KOPT-K1 (cell line): ENCODE results near the gene WDR54.
"Not testable (repeated sequence)": the region's sequence is repeated elsewhere in the genome, so short reads cannot be mapped to it uniquely, and the experiment has no call there.

ENCODE experiments used
- H3K27ac ChIP-seq: fragments of 200-600 bp; sonication (generic); 2 replicates; pipeline ENCODE4 v1.5.1; 2016; ENCODE audit warnings: antibody characterized with exemption, mild to moderate bottlenecking, low read depth, low read length; ENCODE audit not compliant: poor library complexity, severe bottlenecking
- H3K36me3 ChIP-seq: fragments of 200-600 bp; sonication (generic); 2 replicates; pipeline ENCODE4 v1.5.1; 2017; ENCODE audit warnings: antibody characterized with exemption, mild to moderate bottlenecking, low read length, moderate library complexity; ENCODE audit not compliant: insufficient read depth
- H3K9me3 ChIP-seq: fragments of 200-600 bp; sonication (generic); 2 replicates; pipeline ENCODE4 v1.5.1; 2017; ENCODE audit warnings: antibody characterized with exemption, low read length, mild to moderate bottlenecking; ENCODE audit not compliant: insufficient read depth, poor library complexity, severe bottlenecking

WDR54 gene

DNA sequence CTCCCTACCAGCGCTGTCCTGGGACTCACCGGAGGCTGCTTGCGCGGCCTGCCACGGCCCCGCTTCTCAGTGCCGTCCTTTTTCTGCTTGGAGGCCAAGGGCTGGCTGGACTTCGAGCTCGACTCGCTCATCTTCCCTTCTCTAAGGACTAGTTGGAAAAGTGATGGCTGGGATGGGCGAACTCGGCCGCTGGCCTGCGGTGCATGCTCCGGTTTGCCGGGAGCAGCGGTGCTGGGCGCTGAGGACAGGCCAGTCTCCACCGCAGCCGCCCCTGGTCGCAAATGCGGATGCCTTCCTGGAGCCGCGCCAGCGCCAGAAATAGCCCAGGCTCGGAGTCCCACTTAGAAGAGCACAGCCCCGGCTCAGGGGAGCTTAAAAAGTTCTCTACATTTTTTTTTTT is 3.2 kb upstream of the WDR54 start:
- Histone ChIP-seq H3K9me3 (no peaks in the 10 kb centered on the region), H3K27ac (no peak overlapping the region)

DNA sequence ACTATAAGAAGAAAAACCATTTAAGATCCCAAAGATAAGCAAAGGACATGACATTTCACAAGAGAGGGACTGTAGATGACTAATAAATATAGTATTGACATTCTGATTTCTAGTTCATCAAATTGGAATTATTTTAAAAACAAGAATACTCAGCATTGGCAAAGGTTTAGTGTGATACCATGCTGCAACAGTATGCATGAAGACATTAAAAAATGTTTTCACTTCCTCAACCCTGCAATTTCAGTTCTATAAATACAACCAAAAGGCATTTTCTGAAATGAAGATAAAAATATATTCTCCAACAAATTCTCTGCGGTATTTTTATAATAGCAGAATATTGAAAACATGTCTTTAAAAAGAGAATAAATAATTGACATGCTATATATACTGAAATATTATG is 2.2 kb upstream of the WDR54 start:
- Histone ChIP-seq H3K36me3 (0 out of 2 replicates have a peak, but pooled peaks cover 3% of the 10 kb centered on the region), H3K9me3 (no peaks in the 10 kb centered on the region), H3K27ac (no peak overlapping the region)

More for the DNA sequence above, 3.2 kb upstream of the WDR54 start:
- no peaks in the 10 kb centered on the region for H3K36me3 ChIP-seq

DNA sequence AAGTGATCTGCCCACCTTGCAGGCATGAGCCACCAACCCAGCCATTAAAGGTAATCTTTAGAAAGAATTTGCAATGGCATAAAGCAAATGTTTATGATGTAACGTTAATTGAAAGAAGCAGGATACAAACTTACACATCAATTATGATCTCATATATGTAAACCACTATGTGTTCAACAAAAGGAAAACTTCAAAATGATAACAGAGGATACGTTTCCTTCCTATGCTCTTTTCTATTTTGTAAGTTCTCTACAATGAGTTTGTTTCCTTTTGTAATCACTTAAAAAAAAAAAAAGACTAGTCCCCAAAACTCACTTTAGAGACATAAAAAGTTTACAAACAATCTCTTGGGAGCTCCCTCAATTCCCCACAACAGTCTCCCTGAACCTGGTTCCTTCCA is 1.5 kb upstream of the WDR54 start:
- Histone ChIP-seq H3K9me3 (no peaks in the 10 kb centered on the region), H3K27ac (no peak overlapping the region), H3K36me3 (peaks cover 9% of the 10 kb centered on the region)

DNA sequence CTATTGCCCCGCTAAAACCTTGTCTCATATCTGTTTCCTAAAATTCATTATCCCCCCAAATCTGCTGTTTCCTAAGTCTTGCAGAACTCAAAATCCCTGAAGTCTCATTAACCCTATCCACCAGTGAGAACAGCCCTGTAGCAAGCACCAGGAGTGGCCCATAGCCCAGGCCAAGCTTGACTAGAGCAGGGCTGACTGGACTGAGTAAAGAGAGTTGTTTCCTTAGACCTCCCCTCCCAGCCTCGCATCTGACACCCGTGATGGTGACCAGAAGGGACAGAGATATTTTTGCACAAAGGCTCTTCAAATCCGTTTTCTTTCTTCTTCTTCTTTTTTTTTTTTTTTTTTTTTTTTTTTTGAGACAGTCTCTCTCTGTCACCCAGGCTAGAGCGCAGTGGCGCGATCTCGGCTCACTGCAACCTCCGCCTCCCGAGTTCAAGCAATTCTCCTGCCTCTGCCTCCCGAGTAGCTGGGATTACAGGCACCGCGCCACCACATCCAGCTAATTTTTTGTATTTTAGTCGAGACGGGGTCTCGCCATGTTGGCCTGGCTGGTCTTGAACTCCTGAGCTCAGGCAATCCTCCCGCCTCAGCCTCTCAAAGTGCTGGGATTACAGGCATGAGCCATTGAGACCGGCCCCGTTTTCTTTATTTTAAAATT is 957 bp upstream of the WDR54 start:
- not testable (repeated sequence) for H3K27ac ChIP-seq, H3K9me3 ChIP-seq
- peaks cover 15% of the 10 kb centered on the region for H3K36me3 ChIP-seq

DNA sequence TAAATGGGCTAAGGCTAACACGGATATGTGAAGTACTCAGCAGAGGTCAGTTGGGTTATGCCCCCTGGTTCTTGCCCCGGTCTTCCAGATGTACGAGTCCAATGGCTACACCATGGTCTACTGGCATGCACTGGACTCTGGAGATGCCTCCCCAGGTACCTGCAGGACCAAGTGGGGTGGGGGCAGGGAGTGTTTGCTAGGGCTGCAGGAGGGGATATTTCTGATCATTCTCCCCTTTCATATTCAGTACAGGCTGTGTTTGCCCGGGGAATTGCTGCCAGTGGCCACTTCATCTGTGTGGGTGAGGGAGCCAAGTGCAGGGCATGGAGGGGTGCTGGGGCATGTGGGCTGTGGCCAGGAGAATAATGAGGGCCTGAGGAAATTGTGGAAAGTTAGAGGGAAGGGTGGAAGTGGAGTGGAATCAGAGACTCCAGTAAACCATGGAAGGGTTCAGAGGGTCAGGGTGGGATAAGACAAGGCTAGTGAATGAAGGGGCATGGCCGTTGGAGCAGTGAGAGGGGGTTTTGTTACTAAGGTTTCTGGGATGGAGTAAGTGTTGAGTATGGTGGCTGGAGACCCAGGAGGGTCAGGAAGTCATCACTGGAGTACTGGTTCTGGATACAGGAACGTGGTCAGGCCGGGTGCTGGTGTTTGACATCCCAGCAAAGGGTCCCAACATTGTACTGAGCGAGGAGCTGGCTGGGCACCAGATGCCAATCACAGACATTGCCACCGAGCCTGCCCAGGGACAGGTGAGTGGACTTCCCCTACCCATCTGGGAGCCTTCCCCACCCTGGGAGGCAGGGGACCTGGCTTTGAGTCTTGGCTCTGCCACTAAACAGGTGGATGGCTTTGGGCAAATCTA is 1.9 kb downstream of the WDR54 start:
- Histone ChIP-seq H3K27ac (no peak overlapping the region), H3K36me3 (peaks cover 25% of the 10 kb centered on the region), H3K9me3 (no peaks in the 10 kb centered on the region)

DNA sequence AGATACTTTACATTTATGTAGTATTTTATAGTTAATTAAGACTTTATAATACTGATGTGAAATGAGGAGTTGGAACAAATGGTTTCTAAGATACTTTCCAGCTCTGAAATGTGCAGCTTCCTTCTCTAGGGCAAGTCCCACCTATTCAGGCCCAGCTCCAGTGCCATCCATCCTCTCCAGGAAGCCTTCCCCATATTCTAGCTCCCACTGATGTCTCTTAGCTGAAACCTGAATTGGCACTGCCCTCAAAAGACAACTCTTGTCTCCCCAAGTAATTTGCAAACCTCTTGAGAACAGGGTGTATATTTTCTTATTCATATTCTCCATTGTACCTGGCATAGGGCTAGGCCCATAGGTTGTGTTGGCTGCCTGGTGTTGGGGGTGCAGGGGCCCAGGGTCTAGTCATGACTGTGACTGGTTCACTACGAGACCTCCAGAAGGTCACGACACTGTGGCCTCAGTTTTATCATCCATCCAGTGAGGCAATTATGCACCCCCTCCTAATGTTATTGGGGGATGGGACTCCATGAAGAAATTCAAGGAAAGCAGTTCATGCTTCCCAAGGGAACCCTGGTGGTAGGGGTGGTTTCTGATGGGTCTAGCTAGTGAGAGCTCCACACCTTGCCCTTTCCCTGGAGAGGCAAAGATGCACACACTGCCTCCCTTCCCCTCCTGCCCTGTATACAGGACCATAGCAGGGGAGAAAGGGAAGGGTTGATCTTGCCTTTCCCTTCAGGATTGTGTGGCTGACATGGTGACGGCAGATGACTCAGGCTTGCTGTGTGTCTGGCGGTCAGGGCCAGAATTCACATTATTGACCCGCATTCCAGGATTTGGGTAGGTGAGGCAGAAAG is 2.8 kb downstream of the WDR54 start:
- no peak overlapping the region for H3K27ac ChIP-seq
- H3K36me3 ChIP-seq: peaks cover 25% of the 10 kb centered on the region
- no peaks in the 10 kb centered on the region for H3K9me3 ChIP-seq

DNA sequence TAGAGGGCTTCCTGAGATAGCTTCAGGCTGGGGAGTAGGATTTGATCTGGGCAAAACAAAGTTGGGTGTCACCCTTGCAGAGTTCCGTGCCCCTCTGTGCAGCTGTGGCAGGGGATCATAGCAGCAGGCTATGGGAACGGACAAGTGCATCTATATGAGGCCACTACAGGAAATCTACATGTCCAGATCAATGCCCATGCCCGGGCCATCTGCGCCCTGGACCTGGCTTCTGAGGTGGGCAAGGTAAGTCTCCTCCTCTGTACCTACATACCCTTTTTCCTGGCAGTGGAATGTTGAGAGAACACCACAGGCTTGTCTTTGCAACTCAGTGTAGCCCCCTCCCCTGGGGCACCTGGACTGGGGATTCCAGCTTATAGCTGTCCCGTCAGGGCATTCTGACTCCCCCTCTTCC is 3.5 kb downstream of the WDR54 start:
- no peak overlapping the region for H3K27ac ChIP-seq
- H3K9me3 ChIP-seq: no peaks in the 10 kb centered on the region
- peaks cover 25% of the 10 kb centered on the region for H3K36me3 ChIP-seq

DNA sequence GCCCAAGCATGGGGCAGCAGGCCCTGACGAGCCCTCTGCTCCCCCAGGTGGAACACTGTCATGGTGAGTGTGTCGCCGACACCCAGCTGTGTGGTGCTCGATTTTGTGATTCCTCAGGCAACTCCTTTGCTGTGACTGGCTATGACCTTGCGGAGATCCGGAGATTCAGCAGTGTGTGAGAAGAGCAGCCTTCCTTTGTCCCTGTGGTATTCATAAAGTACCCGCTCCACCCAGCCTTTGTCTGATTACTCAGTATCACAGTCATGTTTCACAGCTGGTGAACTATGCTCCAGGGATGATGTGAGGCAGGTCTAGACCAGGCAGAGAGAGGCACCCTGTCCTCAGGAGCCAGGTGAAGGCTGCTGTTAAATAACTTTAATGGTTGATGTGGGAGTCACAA is 4.0 kb downstream of the WDR54 start:
- peaks cover 25% of the 10 kb centered on the region for H3K36me3 ChIP-seq
- no peaks in the 10 kb centered on the region for H3K9me3 ChIP-seq
- H3K27ac ChIP-seq: no peak overlapping the region

DNA sequence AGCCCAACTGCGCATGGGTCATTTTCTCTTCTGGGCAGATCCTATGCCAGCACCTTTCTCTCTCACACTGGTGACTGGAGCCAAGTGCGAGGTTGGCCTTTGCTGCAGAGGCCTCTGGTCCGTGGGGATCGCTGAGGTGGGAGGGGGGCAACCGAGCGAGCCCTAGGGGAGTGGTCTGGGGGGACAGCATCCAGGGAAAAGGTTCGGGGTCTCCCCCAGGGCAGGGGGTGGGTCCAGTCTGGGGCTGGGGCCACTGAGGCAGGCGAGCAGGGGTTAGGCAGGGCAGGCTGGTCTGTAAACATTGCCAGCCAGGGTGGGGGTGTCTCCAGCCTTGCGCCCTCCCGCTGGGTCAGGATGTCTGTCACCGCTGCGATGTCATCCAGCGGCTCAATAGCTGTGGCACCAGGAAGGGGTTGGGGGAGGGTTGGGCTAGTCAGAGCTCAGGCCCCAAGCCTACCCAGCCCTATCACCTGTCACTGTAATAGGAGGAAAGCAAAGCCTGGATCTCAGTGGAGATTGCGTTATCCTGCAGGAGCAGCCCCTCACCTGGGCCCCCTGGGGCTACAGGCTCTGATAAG is 4.7 kb downstream of the WDR54 start:
- no peak overlapping the region for H3K27ac ChIP-seq
- H3K36me3 ChIP-seq: peaks cover 25% of the 10 kb centered on the region
- H3K9me3 ChIP-seq: no peaks in the 10 kb centered on the region

DNA sequence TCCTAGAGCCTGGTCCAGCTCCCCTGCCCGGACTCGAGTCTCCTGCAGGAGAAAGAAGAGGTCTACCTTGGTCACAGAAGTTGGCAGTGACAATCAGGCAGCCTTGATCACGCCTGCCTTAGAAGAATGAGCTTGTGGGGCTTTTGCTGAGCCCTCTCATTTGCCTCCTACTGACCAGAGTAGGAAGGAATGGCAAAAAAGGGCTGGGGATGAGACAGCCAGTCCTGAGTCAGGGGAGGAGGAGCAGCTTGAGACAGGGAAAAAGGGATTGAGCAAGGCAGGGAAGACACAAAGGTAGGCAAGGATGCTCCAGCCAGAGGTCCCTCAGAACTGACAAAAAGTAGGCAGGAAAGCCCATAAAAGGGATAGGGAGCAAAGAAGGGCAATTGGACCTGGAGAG is 6.0 kb downstream of the WDR54 start:
- Histone ChIP-seq H3K36me3 (peaks cover 25% of the 10 kb centered on the region), H3K9me3 (no peaks in the 10 kb centered on the region), H3K27ac (no peak overlapping the region)

DNA sequence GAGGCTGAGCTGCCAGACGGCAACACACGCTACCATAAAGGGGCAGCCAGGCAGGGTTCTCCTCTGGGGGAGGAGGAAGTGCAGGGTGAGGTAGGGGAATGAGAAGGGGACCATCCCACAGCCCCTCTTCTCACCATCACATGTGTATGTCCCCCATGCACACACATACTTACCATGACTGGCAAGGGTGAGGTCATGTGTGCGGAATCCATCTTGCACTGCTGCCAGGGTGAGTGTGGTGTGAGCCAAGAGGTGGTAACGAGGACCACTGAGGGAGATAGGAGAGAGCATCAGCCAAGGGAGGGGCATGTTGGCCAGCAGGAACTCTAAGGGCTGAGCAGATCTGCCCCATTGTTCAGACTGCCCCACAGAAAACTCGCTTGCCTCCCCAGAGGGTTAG is 7.1 kb downstream of the WDR54 start:
- no peaks in the 10 kb centered on the region for H3K9me3 ChIP-seq
- H3K36me3 ChIP-seq: peaks cover 25% of the 10 kb centered on the region

DNA sequence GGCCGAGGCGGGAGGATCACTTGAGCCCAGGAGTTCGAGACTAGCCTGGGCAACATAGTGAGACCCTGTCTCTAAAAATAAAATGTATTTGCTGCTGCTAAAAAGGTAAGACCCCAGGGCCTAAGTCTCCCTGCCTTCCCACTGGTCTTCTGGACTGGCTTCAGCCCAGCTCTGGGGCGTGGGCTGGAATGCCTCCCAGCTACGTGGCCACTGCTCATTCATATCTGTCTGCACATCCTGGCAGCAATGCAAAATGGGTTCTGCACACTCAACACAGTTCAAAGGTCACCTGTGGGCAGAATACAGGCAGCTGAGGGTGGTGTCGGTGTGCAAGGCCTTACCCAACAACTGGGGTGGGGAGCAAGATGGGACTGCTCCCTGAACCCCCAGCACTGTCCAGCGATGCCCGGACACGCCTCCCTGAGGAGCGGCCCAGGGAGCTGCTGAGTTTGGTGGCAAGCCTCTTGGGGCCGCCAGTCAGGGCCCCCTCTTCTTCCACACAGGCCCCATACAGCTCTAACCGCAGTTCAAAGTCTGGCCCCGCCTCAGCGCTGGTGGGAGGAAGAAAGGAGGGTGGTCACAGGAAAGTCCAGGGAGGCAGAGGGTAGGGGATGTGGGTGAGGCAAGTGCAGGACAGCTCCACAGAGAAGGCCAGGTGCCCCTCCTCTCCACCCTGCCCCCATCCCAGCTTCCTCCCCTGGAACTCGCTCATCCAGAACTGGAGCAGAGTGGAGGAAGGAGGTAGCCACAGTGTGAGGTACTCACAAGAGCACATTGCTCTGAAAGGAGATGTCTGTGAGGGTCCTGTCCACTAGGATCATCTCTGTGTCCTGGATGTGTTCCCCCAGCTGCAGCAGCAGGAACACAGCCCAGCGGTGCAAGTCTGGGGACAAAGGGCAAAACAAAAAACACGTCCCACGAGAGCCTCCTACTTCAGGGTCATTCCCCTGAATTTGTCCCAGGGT is 8.2 kb downstream of the WDR54 start:
- Histone ChIP-seq H3K27ac (no peak overlapping the region), H3K9me3 (no peaks in the 10 kb centered on the region), H3K36me3 (peaks cover 18% of the 10 kb centered on the region)

More for the DNA sequence above, 7.1 kb downstream of the WDR54 start:
- no peak overlapping the region for H3K27ac ChIP-seq

DNA sequence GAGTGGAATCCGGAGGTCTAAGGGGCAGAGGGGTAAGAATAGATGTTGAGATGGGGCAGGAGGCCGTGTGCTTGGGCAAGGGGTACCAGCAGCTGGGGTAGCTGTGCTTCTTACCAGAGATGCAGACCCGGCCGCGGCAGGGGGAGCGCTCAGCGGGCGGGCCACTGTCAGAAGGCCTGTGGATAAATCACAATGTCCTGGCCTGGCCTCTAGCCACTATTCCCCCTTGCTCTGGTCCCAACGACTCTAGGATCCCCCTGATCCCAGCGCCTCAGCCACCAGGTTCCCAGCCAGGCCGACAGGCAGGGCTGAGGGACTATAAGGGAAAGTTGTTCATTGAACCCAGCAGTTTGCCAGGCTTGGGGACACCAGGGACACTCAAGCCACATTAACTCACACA is 9.0 kb downstream of the WDR54 start:
- H3K36me3 ChIP-seq: peaks cover 11% of the 10 kb centered on the region; the same call in 1 of the 2 replicates

More for the DNA sequence above, 9.0 kb downstream of the WDR54 start:
- no peaks in the 10 kb centered on the region for H3K9me3 ChIP-seq
- H3K27ac ChIP-seq: no peak overlapping the region
